HepG2 (cell line): Measurements from ENCODE around the gene STK11. TPM values are rescaled to one million over a fixed set of nuclear protein-coding genes. Genes with fewer than 3 reads are reported as not detected.

Experiments
- BHLHE40 ChIP-seq: IDR thresholded peaks from 2 replicates; pipeline ENCODE4 v1.6.1; 2011; ENCODE audit warnings: low read length, improper control_type of control experiment
- ELF3 ChIP-seq: IDR thresholded peaks from 2 replicates; pipeline ENCODE4 v1.6.1; 2016; ENCODE audit warnings: missing genetic modification reagents, missing compliant biosample characterization
- EP300 ChIP-seq, 3 experiments: sonication (generic) in 1 of 3; formaldehyde crosslinking in 1 of 3; IDR thresholded peaks; 2 replicates each; pipeline versions ENCODE4 v1.5.1 to v1.6.1; 2011 to 2020; ENCODE audit warnings: low read depth in 2 of 3, low read length in 2 of 3, borderline replicate concordance in 1 of 3, improper control_type of control experiment in 1 of 3, mild to moderate bottlenecking in 1 of 3, missing genetic modification reagents in 1 of 3, moderate library complexity in 1 of 3
- KDM5B ChIP-seq: sonication (generic); formaldehyde crosslinking; IDR thresholded peaks from 2 replicates; pipeline ENCODE4 v1.4.0; 2020; ENCODE audit warnings: missing genetic modification reagents, mild to moderate bottlenecking, borderline replicate concordance
- KLF16 ChIP-seq, 2 experiments: sonication (generic) in 1 of 2; formaldehyde crosslinking in 1 of 2; IDR thresholded peaks; 2 replicates each; pipeline versions ENCODE4 v1.6.1 to v1.8.0; 2016 to 2023; ENCODE audit warnings: missing genetic modification reagents in 2 of 2, missing compliant biosample characterization in 1 of 2
- MED13 ChIP-seq: sonication (generic); formaldehyde crosslinking; IDR thresholded peaks from 2 replicates; pipeline ENCODE4 v1.5.0; 2020; ENCODE audit warnings: missing genetic modification reagents
- MYC ChIP-seq: sonication (generic); formaldehyde crosslinking; IDR thresholded peaks from 2 replicates; pipeline ENCODE4 v1.9.0; 2021; ENCODE audit warnings: missing genetic modification reagents, borderline replicate concordance
- PHF8 ChIP-seq: sonication (generic); formaldehyde crosslinking; IDR thresholded peaks from 2 replicates; pipeline ENCODE4 v1.5.0; 2020; ENCODE audit warnings: missing genetic modification reagents
- POGZ ChIP-seq: sonication (generic); formaldehyde crosslinking; IDR thresholded peaks from 2 replicates; pipeline ENCODE4 v1.4.0; 2020; ENCODE audit warnings: mild to moderate bottlenecking, missing genetic modification reagents
- RFX1 ChIP-seq: fragments of 450-650 bp; IDR thresholded peaks from 2 replicates; pipeline ENCODE4 v1.6.1; 2017
- SOX6 ChIP-seq, 2 experiments: fragments of 450-650 bp in 1 of 2; sonication (generic) in 1 of 2; formaldehyde crosslinking in 1 of 2; IDR thresholded peaks; 2 replicates each; pipeline versions ENCODE4 v1.4.0 to v1.6.1; 2017 to 2020; ENCODE audit warnings: antibody characterized with exemption in 1 of 2, mild to moderate bottlenecking in 1 of 2, missing genetic modification reagents in 1 of 2
- SP1 ChIP-seq, 2 experiments: fragments of 450-650 bp in 1 of 2; sonication (generic) in 1 of 2; formaldehyde crosslinking in 1 of 2; IDR thresholded peaks; 2 replicates each; pipeline versions ENCODE4 v1.4.0 to v1.6.1; 2016 to 2020; ENCODE audit warnings: missing genetic modification reagents in 1 of 2
- SP2 ChIP-seq: sonication (generic); formaldehyde crosslinking; IDR thresholded peaks from 2 replicates; pipeline ENCODE4 v1.5.1; 2020; ENCODE audit warnings: mild to moderate bottlenecking, missing genetic modification reagents
- SP4 ChIP-seq: sonication (generic); formaldehyde crosslinking; IDR thresholded peaks from 2 replicates; pipeline ENCODE4 v1.8.1; 2023; ENCODE audit warnings: mild to moderate bottlenecking, missing genetic modification reagents
- TOE1 ChIP-seq: sonication (generic); formaldehyde crosslinking; IDR thresholded peaks from 2 replicates; pipeline ENCODE4 v1.4.0; 2020; ENCODE audit warnings: mild to moderate bottlenecking, missing genetic modification reagents
- YY1 ChIP-seq: IDR thresholded peaks from 2 replicates; pipeline ENCODE4 v1.6.1; 2011; ENCODE audit warnings: low read length, low read depth, moderate library complexity, mild to moderate bottlenecking; ENCODE audit not compliant: insufficient read depth, insufficient replicate concordance
- ZBTB42 ChIP-seq: sonication (generic); formaldehyde crosslinking; IDR thresholded peaks from 2 replicates; pipeline ENCODE4 v1.5.0; 2020; ENCODE audit warnings: mild to moderate bottlenecking, missing genetic modification reagents
- ZEB1 ChIP-seq: IDR thresholded peaks from 2 replicates; pipeline ENCODE4 v1.6.1; 2012; ENCODE audit warnings: mild to moderate bottlenecking, low read depth, inconsistent platforms; ENCODE audit not compliant: insufficient replicate concordance
- ZNF253 ChIP-seq: sonication (generic); formaldehyde crosslinking; IDR thresholded peaks from 2 replicates; pipeline ENCODE4 v1.8.0; 2022; ENCODE audit warnings: mild to moderate bottlenecking, missing genetic modification reagents, borderline replicate concordance
- ZNF619 ChIP-seq: sonication (generic); formaldehyde crosslinking; IDR thresholded peaks from 2 replicates; pipeline ENCODE4 v1.4.0; 2020; ENCODE audit warnings: mild to moderate bottlenecking, missing genetic modification reagents
- polyA plus RNA-seq, 8 experiments: library from polyadenylated mRNA; depleted of rRNA in 3 of 8; stranded (reverse) in 7 of 8; unstranded in 1 of 8; fragments of >200 nt; fragmentation: Illumina TruSeq in 4 of 8; extraction: Trizol in 4 of 8; gene quantifications; 2 replicates each; pipeline versions ENCODE4 v1.2.1 to v1.2.3, GENCODE V29; 2011 to 2016; ENCODE audit warnings: low read depth in 4 of 8, missing spikeins in 1 of 8, mixed read lengths in 1 of 8; ENCODE audit not compliant: insufficient read depth in 1 of 8
- total RNA-seq, 5 experiments: library from RNA; depleted of rRNA; stranded (reverse); fragments of >200 nt; fragmentation: Illumina TruSeq; extraction: Trizol; gene quantifications; 2 replicates each; pipeline ENCODE4 v1.2.3, GENCODE V29; 2016; ENCODE audit warnings: low read depth in 1 of 5
- TF ChIP-seq, protein P1 (sequence below): sonication (generic); formaldehyde crosslinking; IDR thresholded peaks from 2 replicates; pipeline ENCODE4 v1.4.0; 2020; ENCODE audit warnings: missing genetic modification reagents, low read depth, mild to moderate bottlenecking, borderline replicate concordance
- TF ChIP-seq, protein P2 (sequence below): sonication (generic); formaldehyde crosslinking; IDR thresholded peaks from 2 replicates; pipeline ENCODE4 v1.5.0; 2020; ENCODE audit warnings: missing genetic modification reagents
- TF ChIP-seq, protein P3 (sequence below): sonication (generic); formaldehyde crosslinking; IDR thresholded peaks from 2 replicates; pipeline ENCODE4 v1.8.0; 2022; ENCODE audit warnings: mild to moderate bottlenecking, missing genetic modification reagents, moderate library complexity
- TF ChIP-seq, protein P4 (sequence below): sonication (generic); formaldehyde crosslinking; IDR thresholded peaks from 2 replicates; pipeline ENCODE4 v1.5.1; 2020; ENCODE audit warnings: missing genetic modification reagents, mild to moderate bottlenecking, borderline replicate concordance

The STK11 gene
- total and polyA plus RNA-seq, 2 of the 13 experiments (the other 11 are each of a cell fraction or from before 2014, with no cell fraction given) = 27.5 to 43.6 TPM

DNA sequence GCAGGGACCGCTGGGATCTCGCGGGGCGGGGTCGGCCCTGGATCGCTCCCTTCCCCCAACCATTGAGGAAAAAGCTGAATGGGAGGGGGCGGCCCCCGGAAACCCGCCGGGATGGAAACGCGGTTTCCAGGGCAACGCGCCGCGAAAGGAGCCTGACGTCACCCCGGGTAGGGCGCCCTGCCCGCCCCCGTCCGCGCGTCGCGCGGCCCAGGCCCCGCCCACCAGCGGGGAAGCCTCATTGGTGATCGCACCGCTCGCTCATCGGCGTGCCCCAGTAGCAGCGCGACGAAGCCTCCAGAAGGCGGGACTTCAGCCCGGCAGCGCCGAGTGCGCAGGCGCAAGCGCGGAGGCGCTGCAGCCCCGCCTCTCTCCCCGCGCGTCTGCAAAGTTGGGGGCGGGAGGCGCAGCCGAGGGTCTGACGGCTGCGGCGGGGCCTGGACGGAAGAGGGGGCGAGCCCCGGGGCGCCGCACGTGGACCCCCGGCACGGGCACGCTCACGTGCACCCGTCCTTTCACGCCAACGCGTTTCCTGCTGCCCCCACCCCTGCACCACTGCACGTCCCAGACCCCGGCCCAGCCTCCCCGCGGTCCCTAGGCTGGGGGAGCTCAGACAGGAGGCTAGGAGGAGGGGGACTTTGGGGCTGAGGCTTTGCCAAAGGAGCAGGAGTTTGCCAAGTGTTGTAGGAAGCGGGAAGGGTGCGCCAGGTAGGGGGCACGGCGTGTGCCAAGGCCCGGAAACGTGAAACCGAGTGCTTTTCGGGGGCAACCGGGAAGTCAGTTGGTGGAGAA, 55.4 kb downstream of the STK11 start (continued):
- 0 out of 4 replicates have a peak, but pooled peaks of 1 of the 2 experiments have one; percentile 24 for TF ChIP-seq EP300 (IDR thresholded peaks at IDR 0.05; ENCODE audit: low read depth in 2 of 2, low read length in 2 of 2)
- no peak for TF ChIP-seq EP300 (CRISPR knock-in tag; IDR thresholded peaks at IDR 0.05; ENCODE audit: borderline replicate concordance)
- TF ChIP-seq ELF3 (CRISPR knock-in tag) = 0 out of 2 replicates have a peak, but pooled peaks have one; percentile 25
- peak; percentile 97 for TF ChIP-seq SP2
- peak; percentile 15 for TF ChIP-seq ZEB1
- no peak for TF ChIP-seq SP1 (IDR thresholded peaks at IDR 0.05)
- TF ChIP-seq SP1 (CRISPR knock-in tag; IDR thresholded peaks at IDR 0.05) = peak; percentile 93
- TF ChIP-seq, protein P1, sequence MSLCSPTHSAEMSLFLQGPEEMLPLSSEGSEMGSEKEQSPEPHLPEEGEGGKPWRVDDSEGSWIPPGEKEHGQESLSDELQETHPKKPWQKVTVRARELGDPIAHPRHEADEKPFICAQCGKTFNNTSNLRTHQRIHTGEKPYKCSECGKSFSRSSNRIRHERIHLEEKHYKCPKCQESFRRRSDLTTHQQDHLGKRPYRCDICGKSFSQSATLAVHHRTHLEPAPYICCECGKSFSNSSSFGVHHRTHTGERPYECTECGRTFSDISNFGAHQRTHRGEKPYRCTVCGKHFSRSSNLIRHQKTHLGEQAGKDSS = 0 out of 2 replicates have a peak, but pooled peaks have one; percentile 5
- TF ChIP-seq ZBTB42 = 0 out of 2 replicates have a peak, but pooled peaks have one; percentile 18
- no peak for TF ChIP-seq YY1
- TF ChIP-seq MYC = peak; percentile 81
- no peak for TF ChIP-seq SOX6 (IDR thresholded peaks at IDR 0.05)
- peak; percentile 28; the same call in 1 of the 2 replicates for TF ChIP-seq SOX6 (CRISPR knock-in tag; IDR thresholded peaks at IDR 0.05)
- no peak; the same call in 1 of the 2 replicates for TF ChIP-seq ZNF253 (CRISPR knock-in tag)
- TF ChIP-seq KLF16 (CRISPR knock-in tag; IDR thresholded peaks at IDR 0.05) = 0 out of 4 replicates have a peak, but pooled peaks of 1 of the 2 experiments have one; percentile 19
- TF ChIP-seq RFX1 = peak; percentile 82
- peak; percentile 85 for TF ChIP-seq SP4
- TF ChIP-seq KDM5B = peak; percentile 28; the same call in 1 of the 2 replicates
- peak; percentile 82 for TF ChIP-seq BHLHE40
- TF ChIP-seq PHF8 = peak; percentile 28; the same call in 1 of the 2 replicates
- TF ChIP-seq, protein P2, sequence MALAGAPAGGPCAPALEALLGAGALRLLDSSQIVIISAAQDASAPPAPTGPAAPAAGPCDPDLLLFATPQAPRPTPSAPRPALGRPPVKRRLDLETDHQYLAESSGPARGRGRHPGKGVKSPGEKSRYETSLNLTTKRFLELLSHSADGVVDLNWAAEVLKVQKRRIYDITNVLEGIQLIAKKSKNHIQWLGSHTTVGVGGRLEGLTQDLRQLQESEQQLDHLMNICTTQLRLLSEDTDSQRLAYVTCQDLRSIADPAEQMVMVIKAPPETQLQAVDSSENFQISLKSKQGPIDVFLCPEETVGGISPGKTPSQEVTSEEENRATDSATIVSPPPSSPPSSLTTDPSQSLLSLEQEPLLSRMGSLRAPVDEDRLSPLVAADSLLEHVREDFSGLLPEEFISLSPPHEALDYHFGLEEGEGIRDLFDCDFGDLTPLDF (CRISPR knock-in tag) = peak; percentile 49; the same call in 1 of the 2 replicates
- TF ChIP-seq, protein P3, sequence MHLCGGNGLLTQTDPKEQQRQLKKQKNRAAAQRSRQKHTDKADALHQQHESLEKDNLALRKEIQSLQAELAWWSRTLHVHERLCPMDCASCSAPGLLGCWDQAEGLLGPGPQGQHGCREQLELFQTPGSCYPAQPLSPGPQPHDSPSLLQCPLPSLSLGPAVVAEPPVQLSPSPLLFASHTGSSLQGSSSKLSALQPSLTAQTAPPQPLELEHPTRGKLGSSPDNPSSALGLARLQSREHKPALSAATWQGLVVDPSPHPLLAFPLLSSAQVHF = peak; percentile 23; the same call in 1 of the 2 replicates
- TF ChIP-seq, protein P4, sequence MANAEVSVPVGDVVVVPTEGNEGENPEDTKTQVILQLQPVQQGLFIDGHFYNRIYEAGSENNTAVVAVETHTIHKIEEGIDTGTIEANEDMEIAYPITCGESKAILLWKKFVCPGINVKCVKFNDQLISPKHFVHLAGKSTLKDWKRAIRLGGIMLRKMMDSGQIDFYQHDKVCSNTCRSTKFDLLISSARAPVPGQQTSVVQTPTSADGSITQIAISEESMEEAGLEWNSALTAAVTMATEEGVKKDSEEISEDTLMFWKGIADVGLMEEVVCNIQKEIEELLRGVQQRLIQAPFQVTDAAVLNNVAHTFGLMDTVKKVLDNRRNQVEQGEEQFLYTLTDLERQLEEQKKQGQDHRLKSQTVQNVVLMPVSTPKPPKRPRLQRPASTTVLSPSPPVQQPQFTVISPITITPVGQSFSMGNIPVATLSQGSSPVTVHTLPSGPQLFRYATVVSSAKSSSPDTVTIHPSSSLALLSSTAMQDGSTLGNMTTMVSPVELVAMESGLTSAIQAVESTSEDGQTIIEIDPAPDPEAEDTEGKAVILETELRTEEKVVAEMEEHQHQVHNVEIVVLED (CRISPR knock-in tag) = peak; percentile 74
- TF ChIP-seq POGZ (CRISPR knock-in tag) = no peak; the same call in 1 of the 2 replicates
- TF ChIP-seq ZNF619 (CRISPR knock-in tag) = no peak
- 0 out of 2 replicates have a peak, but pooled peaks have one; percentile 59 for TF ChIP-seq MED13
- no peak for TF ChIP-seq TOE1 (CRISPR knock-in tag)
